IMR-90 (cell line): Measurements from ENCODE around the gene TEAD1.

Experiments
- BHLHE40 ChIP-seq: fragments of 150-350 bp; IDR thresholded peaks from 2 replicates; pipeline ENCODE4 v1.6.1; 2016; ENCODE audit warnings: mild to moderate bottlenecking, low read depth, low read length
- CEBPB ChIP-seq: IDR thresholded peaks from 2 replicates; pipeline ENCODE4 v1.6.1; 2012; ENCODE audit warnings: low read depth, low read length, improper control_type of control experiment
- CHD1 ChIP-seq: IDR thresholded peaks from 2 replicates; pipeline ENCODE4 v1.6.1; 2012; ENCODE audit warnings: low read depth, low read length, improper control_type of control experiment
- MAZ ChIP-seq: IDR thresholded peaks from 2 replicates; pipeline ENCODE4 v1.6.1; 2012; ENCODE audit warnings: low read depth, mild to moderate bottlenecking, low read length, improper control_type of control experiment, moderate library complexity, borderline replicate concordance
- MXI1 ChIP-seq: IDR thresholded peaks from 2 replicates; pipeline ENCODE4 v1.6.1; 2012; ENCODE audit warnings: low read depth, mild to moderate bottlenecking, low read length, moderate library complexity, borderline replicate concordance
- POLR2A ChIP-seq: IDR thresholded peaks from 2 replicates; pipeline ENCODE4 v1.6.1; 2012; ENCODE audit warnings: mild to moderate bottlenecking, low read depth, low read length
- RAD21 ChIP-seq: IDR thresholded peaks from 2 replicates; pipeline ENCODE4 v1.6.1; 2012; ENCODE audit warnings: low read length, improper control_type of control experiment
- RFX5 ChIP-seq: IDR thresholded peaks from 2 replicates; pipeline ENCODE4 v1.8.0; 2012; ENCODE audit warnings: low read depth, mild to moderate bottlenecking, low read length, moderate library complexity
- SMC3 ChIP-seq: fragments of 150-350 bp; IDR thresholded peaks from 2 replicates; pipeline ENCODE4 v1.6.1; 2016; ENCODE audit warnings: low read depth, mild to moderate bottlenecking, antibody characterized with exemption, low read length, moderate library complexity
- TF ChIP-seq, protein P1 (sequence below): conservative IDR thresholded peaks from 2 replicates; pipeline ENCODE4 v1.5.1; 2012; ENCODE audit warnings: mild to moderate bottlenecking, low read depth, low read length, improper control_type of control experiment

- no peak for TF ChIP-seq POLR2A
- TF ChIP-seq, protein P1, sequence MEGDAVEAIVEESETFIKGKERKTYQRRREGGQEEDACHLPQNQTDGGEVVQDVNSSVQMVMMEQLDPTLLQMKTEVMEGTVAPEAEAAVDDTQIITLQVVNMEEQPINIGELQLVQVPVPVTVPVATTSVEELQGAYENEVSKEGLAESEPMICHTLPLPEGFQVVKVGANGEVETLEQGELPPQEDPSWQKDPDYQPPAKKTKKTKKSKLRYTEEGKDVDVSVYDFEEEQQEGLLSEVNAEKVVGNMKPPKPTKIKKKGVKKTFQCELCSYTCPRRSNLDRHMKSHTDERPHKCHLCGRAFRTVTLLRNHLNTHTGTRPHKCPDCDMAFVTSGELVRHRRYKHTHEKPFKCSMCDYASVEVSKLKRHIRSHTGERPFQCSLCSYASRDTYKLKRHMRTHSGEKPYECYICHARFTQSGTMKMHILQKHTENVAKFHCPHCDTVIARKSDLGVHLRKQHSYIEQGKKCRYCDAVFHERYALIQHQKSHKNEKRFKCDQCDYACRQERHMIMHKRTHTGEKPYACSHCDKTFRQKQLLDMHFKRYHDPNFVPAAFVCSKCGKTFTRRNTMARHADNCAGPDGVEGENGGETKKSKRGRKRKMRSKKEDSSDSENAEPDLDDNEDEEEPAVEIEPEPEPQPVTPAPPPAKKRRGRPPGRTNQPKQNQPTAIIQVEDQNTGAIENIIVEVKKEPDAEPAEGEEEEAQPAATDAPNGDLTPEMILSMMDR = no peak
- TF ChIP-seq RFX5 = no peak
- TF ChIP-seq BHLHE40 = no peak
- no peak for TF ChIP-seq MAZ
- no peak for TF ChIP-seq MXI1
- TF ChIP-seq RAD21 = no peak; the same call in 1 of the 2 replicates
- no peak for TF ChIP-seq CEBPB
- TF ChIP-seq CHD1 = no peak
- TF ChIP-seq SMC3 = no peak
Measured at GRCh38 chr11:12674571-12674935, 332 bp downstream of the TEAD1 start.
